Testis (tissue), 3 donors: ENCODE measurements around the gene RBM28. TPM values are rescaled to one million over a fixed set of nuclear protein-coding genes. Genes with fewer than 3 reads are reported as not detected.
"Not testable (repeated sequence)": the region's sequence is repeated elsewhere in the genome, so short reads cannot be mapped to it uniquely, and the experiment has no call there.

ENCODE experiments used
- DNase-seq: peaks from one replicate; pipeline ENCODE4 v3.0.0-alpha.2; 2019
- H3K27ac ChIP-seq, 2 donors: fragments of 200-600 bp; sonication (generic); one replicate each; pipeline ENCODE4 v1.5.1; 2019
- H3K27me3 ChIP-seq: fragments of 200-600 bp; sonication (generic); one replicate; pipeline ENCODE4 v1.5.1; 2019
- H3K36me3 ChIP-seq: fragments of 200-600 bp; sonication (generic); one replicate; pipeline ENCODE4 v1.5.1; 2017; ENCODE audit warnings: low read depth; ENCODE audit errors: missing control alignments
- H3K4me1 ChIP-seq: fragments of 200-600 bp; sonication (generic); one replicate; pipeline ENCODE4 v1.5.1; 2019
- H3K4me3 ChIP-seq, 2 donors: fragments of 200-600 bp; sonication (generic); one replicate each; pipeline ENCODE4 v1.5.1; 2017 to 2019
- H3K9me3 ChIP-seq: fragments of 200-600 bp; sonication (generic); one replicate; pipeline ENCODE4 v1.5.1; 2017
- POLR2A ChIP-seq: fragments of 450-650 bp; IDR thresholded peaks from one replicate; pipeline ENCODE4 v1.6.1; 2017; ENCODE audit warnings: antibody characterized with exemption, mild to moderate bottlenecking, moderate library complexity
- WGBS, 2 donors: methylation state at CpG; one replicate each; pipeline ENCODE4 v1.1.5; 2018; 5-methylcytosine and 5-hydroxymethylcytosine counted together
- intact Hi-C: fragments of 100-400 bp; cut with DNase I; formaldehyde crosslinking; loops from one replicate; pipeline ENCODE4 v1.15.1; 2023; ENCODE audit warnings: low total_unique reads
- polyA plus RNA-seq: library from polyadenylated mRNA; stranded (reverse); fragments of 350-450 nt; fragmentation: Illumina TruSeq; extraction: RNeasy Lipid Tissue Mini Kit (QIAGEN cat#74804); gene quantifications from one replicate; pipeline ENCODE4 v1.2.3, GENCODE V29; 2014; ENCODE audit warnings: low read depth, low replicate concordance; ENCODE audit not compliant: insufficient read depth
- total RNA-seq, 2 donors: library from RNA; depleted of rRNA; stranded (reverse); fragments of >200 nt; gene quantifications; one replicate each; pipeline ENCODE4 v1.2.3, GENCODE V29; 2016
- TF ChIP-seq, protein P1 (sequence below), 3 experiments: fragments of 450-650 bp in 2 of 3; fragments of 200-600 bp in 1 of 3; sonication (generic) in 1 of 3; IDR thresholded peaks; one replicate each; pipeline ENCODE4 v1.5.1; 2016 to 2019; ENCODE audit warnings: antibody characterized with exemption in 3 of 3, mild to moderate bottlenecking in 2 of 3, moderate library complexity in 1 of 3

RBM28 gene
- total and polyA plus RNA-seq, 3 donors from 2014 or later, result 25.7 to 58.3 (median 54.5) TPM

DNA sequence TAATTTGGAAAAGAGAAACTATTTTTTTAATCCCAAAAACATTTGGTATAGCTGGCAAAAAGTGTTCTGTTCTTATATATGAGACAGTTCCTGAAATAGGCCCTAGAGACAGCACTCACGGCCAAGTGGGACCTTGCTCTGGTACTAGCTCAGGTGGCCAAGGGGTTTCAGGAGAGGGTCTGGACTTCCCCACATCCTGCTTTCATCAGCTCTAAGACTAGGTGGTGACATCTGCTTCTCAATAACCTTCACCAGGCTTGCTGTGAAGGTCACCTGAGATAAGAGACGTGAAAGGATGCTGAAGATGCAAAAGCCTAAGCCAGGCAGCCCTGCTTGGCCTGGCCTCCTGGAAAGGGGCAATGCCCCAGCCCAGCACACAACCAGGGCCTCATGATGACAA lies 40.6 kb downstream of the RBM28 start:
- no peak for TF ChIP-seq POLR2A
- TF ChIP-seq, protein P1, sequence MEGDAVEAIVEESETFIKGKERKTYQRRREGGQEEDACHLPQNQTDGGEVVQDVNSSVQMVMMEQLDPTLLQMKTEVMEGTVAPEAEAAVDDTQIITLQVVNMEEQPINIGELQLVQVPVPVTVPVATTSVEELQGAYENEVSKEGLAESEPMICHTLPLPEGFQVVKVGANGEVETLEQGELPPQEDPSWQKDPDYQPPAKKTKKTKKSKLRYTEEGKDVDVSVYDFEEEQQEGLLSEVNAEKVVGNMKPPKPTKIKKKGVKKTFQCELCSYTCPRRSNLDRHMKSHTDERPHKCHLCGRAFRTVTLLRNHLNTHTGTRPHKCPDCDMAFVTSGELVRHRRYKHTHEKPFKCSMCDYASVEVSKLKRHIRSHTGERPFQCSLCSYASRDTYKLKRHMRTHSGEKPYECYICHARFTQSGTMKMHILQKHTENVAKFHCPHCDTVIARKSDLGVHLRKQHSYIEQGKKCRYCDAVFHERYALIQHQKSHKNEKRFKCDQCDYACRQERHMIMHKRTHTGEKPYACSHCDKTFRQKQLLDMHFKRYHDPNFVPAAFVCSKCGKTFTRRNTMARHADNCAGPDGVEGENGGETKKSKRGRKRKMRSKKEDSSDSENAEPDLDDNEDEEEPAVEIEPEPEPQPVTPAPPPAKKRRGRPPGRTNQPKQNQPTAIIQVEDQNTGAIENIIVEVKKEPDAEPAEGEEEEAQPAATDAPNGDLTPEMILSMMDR (IDR thresholded peaks at IDR 0.05), result no peak
- Histone ChIP-seq H3K4me1 (peaks cover 6% of the 10 kb centered on the region), H3K27ac (no peak overlapping the region), H3K4me3 (no peak overlapping the region), H3K36me3 (no peaks in the 10 kb centered on the region), H3K9me3 (no peaks in the 10 kb centered on the region), H3K27me3 (no peaks in the 10 kb centered on the region)
- no peak for DNase-seq
- intact Hi-C loops, result no loop called here
- WGBS, 2 donors, result 83 to 100% methylated on average over 2 of the region's 2 CpGs

DNA sequence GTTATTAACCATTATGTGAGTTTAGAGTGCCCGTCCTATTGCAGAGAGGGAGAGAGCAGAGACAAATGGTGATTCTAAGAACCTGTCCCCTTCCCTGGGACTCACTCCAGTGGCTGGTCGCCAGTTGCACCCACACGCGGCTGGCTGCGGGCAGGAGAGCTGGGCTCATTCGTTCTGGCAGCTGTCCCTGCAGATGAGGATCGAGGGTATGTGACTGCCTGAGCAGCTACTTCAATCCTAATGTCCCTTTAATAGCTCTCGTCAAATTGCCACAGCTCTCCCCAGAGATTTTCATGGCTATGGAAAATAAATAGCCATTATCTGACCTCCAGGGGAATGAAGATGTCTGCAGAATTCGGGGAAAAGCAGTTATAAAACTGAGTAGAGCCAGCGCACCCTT lies 41.6 kb downstream of the RBM28 start:
- TF ChIP-seq POLR2A, result no peak
- TF ChIP-seq, protein P1 (IDR thresholded peaks at IDR 0.05), result no peak
- peaks cover 6% of the 10 kb centered on the region for H3K4me1 ChIP-seq
- H3K27me3 ChIP-seq, result no peaks in the 10 kb centered on the region
- H3K9me3 ChIP-seq, result no peaks in the 10 kb centered on the region
- H3K4me3 ChIP-seq, result no peak overlapping the region
- no peak for DNase-seq
- H3K36me3 ChIP-seq, result no peaks in the 10 kb centered on the region
- 44 to 51% methylated on average over 10 of the region's 10 CpGs for WGBS, 2 donors
- intact Hi-C loops, result no loop called here
- no peak overlapping the region for H3K27ac ChIP-seq

DNA sequence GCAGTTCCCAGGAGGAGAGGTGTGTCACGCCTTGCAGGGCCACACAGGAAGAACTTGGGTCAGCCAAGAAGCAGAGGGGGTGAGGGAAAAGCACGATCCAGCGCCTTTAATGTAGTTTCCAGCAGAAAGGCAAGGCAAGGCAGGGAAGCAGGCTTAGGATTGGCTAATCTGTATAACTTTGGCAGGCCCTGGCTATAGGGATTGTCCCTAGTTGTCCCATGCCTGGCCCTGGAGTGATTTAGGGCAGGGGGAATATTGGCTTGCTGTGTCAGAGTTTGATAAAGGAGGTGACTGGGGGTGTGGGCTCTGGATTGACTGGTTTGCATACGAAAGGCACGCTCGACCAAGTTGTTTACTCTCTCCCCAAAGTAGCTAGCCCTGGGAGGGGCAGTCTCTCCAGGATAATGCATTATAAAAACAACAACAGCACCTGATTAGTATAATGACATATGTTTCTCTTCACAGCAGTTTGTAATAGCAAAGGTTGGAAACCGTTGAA lies 44.5 kb downstream of the RBM28 start:
- intact Hi-C loops, result no loop called here
- TF ChIP-seq, protein P1 (IDR thresholded peaks at IDR 0.05), result no peak
- TF ChIP-seq POLR2A, result no peak

GRCh38 chr7:128298004-128298403 lies 45.7 kb downstream of the RBM28 start:
- H3K36me3 ChIP-seq, H3K4me1 ChIP-seq, H3K4me3 ChIP-seq, intact Hi-C loops, H3K27me3 ChIP-seq, H3K9me3 ChIP-seq, DNase-seq, H3K27ac ChIP-seq: not testable (repeated sequence)
- WGBS, 2 donors, result 90 to 93% methylated on average over 7 of the region's 7 CpGs

More for the DNA sequence above, 44.5 kb downstream of the RBM28 start:
- Histone ChIP-seq H3K27ac (no peak overlapping the region), H3K4me3 (no peak overlapping the region), H3K4me1 (peaks cover 6% of the 10 kb centered on the region), H3K27me3 (no peaks in the 10 kb centered on the region), H3K36me3 (no peaks in the 10 kb centered on the region), H3K9me3 (no peaks in the 10 kb centered on the region)
- DNase-seq, result no peak
- WGBS, 2 donors, result 59 to 68% methylated on average over 7 of the region's 7 CpGs

GRCh38 chr7:128287556-128287955 lies 56.2 kb downstream of the RBM28 start:
- Histone ChIP-seq H3K4me1 (no peaks in the 10 kb centered on the region), H3K27me3 (no peaks in the 10 kb centered on the region), H3K36me3 (no peaks in the 10 kb centered on the region), H3K27ac (no peak overlapping the region), H3K4me3 (no peak overlapping the region), H3K9me3 (no peaks in the 10 kb centered on the region)
- intact Hi-C loops, result no loop called here
- no peak for DNase-seq
- no peak for TF ChIP-seq POLR2A
- TF ChIP-seq, protein P1 (IDR thresholded peaks at IDR 0.05), result no peak
- WGBS, 2 donors, result 83 to 88% methylated on average over 4 of the region's 4 CpGs
